CD4-positive, alpha-beta memory T cell (primary cell): ENCODE data around the gene DDX3X. TPM values are rescaled to one million over a fixed set of nuclear protein-coding genes. Genes with fewer than 3 reads are reported as not detected.

Experiments used
- CTCF ChIA-PET: fragments of 350-600 bp; sonication (Branson Sonifier 250); formaldehyde crosslinking; loops from one replicate; lab custom pipeline; 2021; ENCODE audit warnings: inconsistent platforms; ENCODE audit not compliant: partially characterized antibody; lab: Charles Lee
- POLR2A ChIA-PET: fragments of 350-600 bp; sonication (Branson Sonifier 250); formaldehyde crosslinking; loops from one replicate; lab custom pipeline; 2021; ENCODE audit not compliant: partially characterized antibody; lab: Charles Lee
- DNase-seq, 5 donors: peaks; one replicate each; pipeline versions ENCODE4 v3.0.0 to v3.0.0-alpha.2; 2020 to 2022; ENCODE audit warnings: mixed read lengths in 1 of 5
- H3K27ac ChIP-seq: one replicate; pipeline ENCODE4 v1.7.0; 2013; ENCODE audit warnings: low read depth, low read length
- H3K27me3 ChIP-seq: 2 replicates; pipeline ENCODE4 v1.7.0; 2013; ENCODE audit warnings: mild to moderate bottlenecking, low read length, moderate library complexity; ENCODE audit not compliant: insufficient read depth
- H3K36me3 ChIP-seq: 2 replicates; pipeline ENCODE4 v1.7.0; 2013; ENCODE audit warnings: mild to moderate bottlenecking, low read length, moderate library complexity; ENCODE audit not compliant: insufficient read depth
- H3K4me1 ChIP-seq: 2 replicates; pipeline ENCODE4 v1.7.0; 2013; ENCODE audit warnings: mild to moderate bottlenecking, low read length, moderate library complexity; ENCODE audit not compliant: insufficient read depth
- H3K4me3 ChIP-seq, 2 donors: one replicate each; pipeline ENCODE4 v1.7.0; 2013; ENCODE audit warnings: low read length in 2 of 2, mild to moderate bottlenecking in 1 of 2
- H3K9me3 ChIP-seq, 2 donors: one replicate each; pipeline ENCODE4 v1.7.0; 2013; ENCODE audit warnings: low read length in 2 of 2, control low read depth in 1 of 2; ENCODE audit not compliant: control insufficient read depth in 1 of 2
- H3K27ac Mint-ChIP-seq, 7 donors: one replicate each; pipeline ENCODE4 v1.8.0; 2020 to 2021; ENCODE audit warnings: mixed read lengths in 7 of 7, mild to moderate bottlenecking in 6 of 7, inconsistent platforms in 3 of 7, moderate library complexity in 3 of 7
- H3K27me3 Mint-ChIP-seq, 2 donors: one replicate each; pipeline ENCODE4 v1.8.0; 2020 to 2021; ENCODE audit warnings: mixed read lengths in 2 of 2
- H3K36me3 Mint-ChIP-seq, 2 donors: one replicate each; pipeline ENCODE4 v1.8.0; 2020 to 2021; ENCODE audit warnings: mixed read lengths in 2 of 2, inconsistent platforms in 1 of 2, mild to moderate bottlenecking in 1 of 2
- H3K4me1 Mint-ChIP-seq, 4 donors: one replicate each; pipeline ENCODE4 v1.8.0; 2020 to 2021; ENCODE audit warnings: mixed read lengths in 4 of 4, mild to moderate bottlenecking in 1 of 4
- H3K4me3 Mint-ChIP-seq, 8 donors: one replicate each; pipeline ENCODE4 v1.8.0; 2020 to 2021; ENCODE audit warnings: mixed read lengths in 8 of 8, mild to moderate bottlenecking in 7 of 8, moderate library complexity in 6 of 8, inconsistent platforms in 3 of 8
- H3K9me3 Mint-ChIP-seq, 8 donors: one replicate each; pipeline ENCODE4 v1.8.0; 2020 to 2021; ENCODE audit warnings: mixed read lengths in 8 of 8, mild to moderate bottlenecking in 5 of 8, inconsistent platforms in 3 of 8, moderate library complexity in 1 of 8
- intact Hi-C: fragments of 100-400 bp; cut with micrococcal nuclease; formaldehyde crosslinking; loops from one replicate; pipeline ENCODE4 v1.15.1; 2023
- polyA plus RNA-seq, 2 donors: library from polyadenylated mRNA; unstranded; fragments of 300-500 nt; fragmentation: Illumina TruSeq; gene quantifications; one replicate each; pipeline ENCODE4 v1.2.3, GENCODE V29; 2021
- total RNA-seq, 2 experiments: library from RNA; stranded (reverse); gene quantifications; one replicate each; pipeline ENCODE4 v1.2.3, GENCODE V29; 2021

Gene DDX3X
- total and polyA plus RNA-seq, 4 experiments from 2014 or later, result 256 to 320 (median 287) TPM

- CTCF ChIA-PET, result no interaction called here
- DNase-seq, result no peak
These were observed 6.6 kb upstream of the DDX3X start for GRCh38 chrX:41327341-41327740.

GRCh38 chrX:41329101-41329500 lies 4.9 kb upstream of the DDX3X start:
- H3K27me3 Mint-ChIP-seq, result no peaks in the 10 kb centered on the region
- H3K36me3 Mint-ChIP-seq, result peaks cover 0 to 10% of the 10 kb centered on the region in 2 donors
- DNase-seq, result no peak
- no peak overlapping the region for H3K4me3 ChIP-seq
- no peaks in the 10 kb centered on the region for H3K9me3 ChIP-seq
- peaks cover 0 to 8% (median 0%) of the 10 kb centered on the region in 8 donors for H3K9me3 Mint-ChIP-seq
- peaks cover 10% of the 10 kb centered on the region for H3K4me1 ChIP-seq
- H3K27ac ChIP-seq, result no peak overlapping the region
- intact Hi-C loops, result no loop called here
- H3K27me3 ChIP-seq, result no peaks in the 10 kb centered on the region
- ChIA-PET CTCF (interaction anchor here (1.0 to 1.4 kb wide), 2 partner anchors 16 to 18 kb away, joined by 3 read pairs; no protein-coding TSS in a partner anchor), POLR2A (interaction anchor here (0.7 to 2.8 kb wide), 3 partner anchors 8 to 13 kb away, joined by 3 to 10 read pairs (median 3); no protein-coding TSS in a partner anchor)
- H3K4me1 Mint-ChIP-seq, result peaks cover 3 to 29% (median 17%) of the 10 kb centered on the region in 4 donors
- peak overlapping the region in 3 of 8 donors; percentile 6 to 63 (median 54) for H3K4me3 Mint-ChIP-seq
- no peak overlapping the region for H3K27ac Mint-ChIP-seq
- H3K36me3 ChIP-seq, result no peaks in the 10 kb centered on the region

More at GRCh38 chrX:41327341-41327740, 6.6 kb upstream of the DDX3X start:
- Mint-ChIP-seq H3K27me3 (no peaks in the 10 kb centered on the region), H3K9me3 (no peaks in the 10 kb centered on the region), H3K27ac (peak overlapping the region in 1 of 7 donors; percentile 2), H3K4me1 (peaks cover 3 to 26% (median 13%) of the 10 kb centered on the region in 4 donors), H3K36me3 (no peaks in the 10 kb centered on the region), H3K4me3 (peak overlapping the region in 1 of 8 donors; percentile 52)
- no peaks in the 10 kb centered on the region for H3K27me3 ChIP-seq
- intact Hi-C loops, result no loop called here
- H3K4me1 ChIP-seq, result peaks cover 10% of the 10 kb centered on the region
- POLR2A ChIA-PET, result no interaction called here
- H3K9me3 ChIP-seq, result no peaks in the 10 kb centered on the region
- H3K4me3 ChIP-seq, result no peak overlapping the region
- H3K27ac ChIP-seq, result no peak overlapping the region
- H3K36me3 ChIP-seq, result no peaks in the 10 kb centered on the region

- Histone ChIP-seq H3K27ac (peak overlapping the region; percentile 98), H3K4me3 (peak overlapping the region; percentile 73 to 98), H3K36me3 (no peaks in the 10 kb centered on the region), H3K4me1 (peaks cover 10% of the 10 kb centered on the region), H3K27me3 (no peaks in the 10 kb centered on the region), H3K9me3 (no peaks in the 10 kb centered on the region)
- H3K27ac Mint-ChIP-seq, result peak overlapping the region; percentile 99 to 100 (median 100)
- intact Hi-C loops, result loop anchor here (5.0 to 10.0 kb wide), 2 partner anchors 685 to 747 kb away; partner anchors contain the start of genes ATP6AP2 and CXorf38
- ChIA-PET CTCF (interaction anchor here (1.0 kb wide), 1 partner anchor 51 kb away, joined by 3 read pairs; no protein-coding TSS in a partner anchor), POLR2A (interaction anchor here (1.2 to 3.0 kb wide), 3 partner anchors 52 to 115 kb away, joined by 3 to 24 read pairs (median 14); partner anchors contain the start of gene NYX)
- H3K4me1 Mint-ChIP-seq, result peaks cover 3 to 47% (median 27%) of the 10 kb centered on the region in 4 donors
- H3K27me3 Mint-ChIP-seq, result no peaks in the 10 kb centered on the region
- peaks cover 0 to 18% (median 0%) of the 10 kb centered on the region in 8 donors for H3K9me3 Mint-ChIP-seq
- DNase-seq, result no peak
- H3K4me3 Mint-ChIP-seq, result peak overlapping the region; percentile 91 to 99 (median 98)
- H3K36me3 Mint-ChIP-seq, result peaks cover 3 to 36% of the 10 kb centered on the region in 2 donors
These were observed 2.0 kb upstream of the DDX3X start for GRCh38 chrX:41332005-41332404.

GRCh38 chrX:41332408-41333002 lies 1.5 kb upstream of the DDX3X start:
- Mint-ChIP-seq H3K36me3 (peaks cover 7 to 41% of the 10 kb centered on the region in 2 donors), H3K27me3 (no peaks in the 10 kb centered on the region), H3K4me3 (peak overlapping the region; percentile 91 to 99 (median 98)), H3K4me1 (peaks cover 3 to 52% (median 32%) of the 10 kb centered on the region in 4 donors), H3K27ac (peak overlapping the region; percentile 99 to 100 (median 100)), H3K9me3 (peaks cover 0 to 18% (median 0%) of the 10 kb centered on the region in 8 donors)
- intact Hi-C loops, result loop anchor here (1.0 to 10.0 kb wide), 4 partner anchors 57 to 748 kb away; partner anchors contain the start of genes ATP6AP2 and CXorf38
- Histone ChIP-seq H3K36me3 (no peaks in the 10 kb centered on the region), H3K27me3 (no peaks in the 10 kb centered on the region), H3K27ac (peak overlapping the region; percentile 98), H3K9me3 (no peaks in the 10 kb centered on the region), H3K4me3 (peak overlapping the region in 1 of 2 donors; percentile 98), H3K4me1 (peaks cover 15% of the 10 kb centered on the region)
- DNase-seq, result no peak
- ChIA-PET POLR2A (interaction anchor here (1.2 to 3.0 kb wide), 2 partner anchors 51 to 115 kb away, joined by 3 to 24 read pairs; partner anchors contain the start of gene NYX), CTCF (no interaction called here)

- ChIA-PET POLR2A (interaction anchor here (0.6 to 3.6 kb wide), 13 partner anchors 10 to 248 kb away, joined by 3 to 40 read pairs (median 5); partner anchors contain the start of gene USP9X), CTCF (no interaction called here)
- Mint-ChIP-seq H3K36me3 (peaks cover 13 to 46% of the 10 kb centered on the region in 2 donors), H3K27ac (peak overlapping the region; percentile 99 to 100 (median 100)), H3K4me3 (peak overlapping the region; percentile 91 to 99 (median 98)), H3K9me3 (peaks cover 0 to 18% (median 0%) of the 10 kb centered on the region in 8 donors), H3K27me3 (no peaks in the 10 kb centered on the region), H3K4me1 (peaks cover 6 to 59% (median 38%) of the 10 kb centered on the region in 4 donors)
- Histone ChIP-seq H3K4me1 (peaks cover 21% of the 10 kb centered on the region), H3K36me3 (peaks cover 4% of the 10 kb centered on the region), H3K27ac (peak overlapping the region; percentile 98), H3K9me3 (no peaks in the 10 kb centered on the region), H3K4me3 (peak overlapping the region; percentile 84 to 98), H3K27me3 (no peaks in the 10 kb centered on the region)
- DNase-seq, result peak; percentile 88 to 93 (median 91)
- intact Hi-C loops, result loop anchor here (1.0 to 10.0 kb wide), 4 partner anchors 58 to 748 kb away; partner anchors contain the start of genes ATP6AP2 and CXorf38
These were observed 789 bp upstream of the DDX3X start for GRCh38 chrX:41333003-41333743.

- peaks cover 0 to 18% (median 0%) of the 10 kb centered on the region in 8 donors for H3K9me3 Mint-ChIP-seq
- peak; percentile 78 to 90 (median 89) for DNase-seq
- Histone ChIP-seq H3K36me3 (peaks cover 4% of the 10 kb centered on the region), H3K9me3 (no peaks in the 10 kb centered on the region), H3K4me1 (peaks cover 35% of the 10 kb centered on the region), H3K4me3 (peak overlapping the region; percentile 84 to 98), H3K27ac (peak overlapping the region; percentile 98), H3K27me3 (no peaks in the 10 kb centered on the region)
- CTCF ChIA-PET, result no interaction called here
- peaks cover 17 to 73% (median 50%) of the 10 kb centered on the region in 4 donors for H3K4me1 Mint-ChIP-seq
- H3K27ac Mint-ChIP-seq, result peak overlapping the region; percentile 99 to 100 (median 100)
- peak overlapping the region; percentile 91 to 99 (median 98) for H3K4me3 Mint-ChIP-seq
- H3K36me3 Mint-ChIP-seq, result peaks cover 26 to 59% of the 10 kb centered on the region in 2 donors
- intact Hi-C loops, result loop anchor here (1.0 to 10.0 kb wide), 4 partner anchors 49 to 750 kb away; partner anchors contain the start of genes ATP6AP2, CXorf38 and USP9X
- POLR2A ChIA-PET, result interaction anchor here (0.7 to 3.6 kb wide), 11 partner anchors 9 to 471 kb away, joined by 3 to 40 read pairs (median 7); no protein-coding TSS in a partner anchor
- H3K27me3 Mint-ChIP-seq, result no peaks in the 10 kb centered on the region
These were observed 618 bp downstream of the DDX3X start for GRCh38 chrX:41334363-41335197.
